HEK293T (cell line): ENCODE data around the gene REEP6.
"Not testable (repeated sequence)": the region's sequence is repeated elsewhere in the genome, so short reads cannot be mapped to it uniquely, and the experiment has no call there.

Source experiments
- ELF4 ChIP-seq: fragments of 450-650 bp; IDR thresholded peaks from 2 replicates; pipeline ENCODE4 v1.6.1; 2017; ENCODE audit warnings: antibody characterized with exemption
- FOXM1 ChIP-seq: fragments of 450-650 bp; IDR thresholded peaks from 2 replicates; pipeline ENCODE4 v1.6.1; 2017; ENCODE audit warnings: mild to moderate bottlenecking, borderline replicate concordance
- L3MBTL2 ChIP-seq: fragments of 450-650 bp; conservative IDR thresholded peaks from 2 replicates; pipeline ENCODE4 v1.6.1; 2016; ENCODE audit warnings: mild to moderate bottlenecking
- NFRKB ChIP-seq: fragments of 450-650 bp; IDR thresholded peaks from 2 replicates; pipeline ENCODE4 v1.6.1; 2016; ENCODE audit warnings: mild to moderate bottlenecking, moderate library complexity
- SP1 ChIP-seq: fragments of 450-650 bp; IDR thresholded peaks from 2 replicates; pipeline ENCODE4 v1.6.1; 2017
- SUZ12 ChIP-seq: fragments of 450-650 bp; IDR thresholded peaks from 2 replicates; pipeline ENCODE4 v1.6.1; 2016; ENCODE audit warnings: mild to moderate bottlenecking
- TARDBP ChIP-seq: fragments of 450-650 bp; IDR thresholded peaks from 2 replicates; pipeline ENCODE4 v1.6.1; 2016

- not testable (repeated sequence) for TF ChIP-seq FOXM1, NFRKB, ELF4, SUZ12, SP1, TARDBP, L3MBTL2
These were observed 44.7 kb downstream of the REEP6 start for GRCh38 chr19:1535699-1536098.
